H9 (cell line): ENCODE data around the gene THBS1. TPM values are rescaled to one million over a fixed set of nuclear protein-coding genes. Genes with fewer than 3 reads are reported as not detected.

Experiments used
- DNase-seq: peaks from one replicate; pipeline ENCODE4 v3.0.0-alpha.2; 2017
- H2AFZ ChIP-seq: one replicate; pipeline ENCODE4 v1.6.1; 2013; ENCODE audit warnings: mild to moderate bottlenecking, low read length, control low read depth, moderate library complexity
- H2AK5ac ChIP-seq: 2 replicates; pipeline ENCODE4 v1.6.1; 2013; ENCODE audit warnings: low read length, control low read depth, mixed read lengths; ENCODE audit not compliant: insufficient read length
- H2BK120ac ChIP-seq: one replicate; pipeline ENCODE4 v1.6.1; 2013; ENCODE audit warnings: low read depth, mild to moderate bottlenecking, low read length, control low read depth, inconsistent platforms; ENCODE audit not compliant: poor library complexity, severe bottlenecking
- H2BK12ac ChIP-seq: 2 replicates; pipeline ENCODE4 v1.6.1; 2013; ENCODE audit warnings: low read length, control low read depth, mixed read lengths, low read depth; ENCODE audit not compliant: insufficient read length
- H2BK15ac ChIP-seq: 2 replicates; pipeline ENCODE4 v1.6.1; 2013; ENCODE audit warnings: low read depth, low read length, control low read depth
- H2BK20ac ChIP-seq: one replicate; pipeline ENCODE4 v1.6.1; 2013; ENCODE audit warnings: low read depth, mild to moderate bottlenecking, low read length, control low read depth, inconsistent platforms; ENCODE audit not compliant: poor library complexity, severe bottlenecking
- H2BK5ac ChIP-seq: 2 replicates; pipeline ENCODE4 v1.6.1; 2013; ENCODE audit warnings: low read length, control low read depth, mixed read lengths; ENCODE audit not compliant: insufficient read length
- H3K14ac ChIP-seq: 2 replicates; pipeline ENCODE4 v1.6.1; 2013; ENCODE audit warnings: low read length, control low read depth; ENCODE audit not compliant: insufficient read depth
- H3K18ac ChIP-seq: 2 replicates; pipeline ENCODE4 v1.6.1; 2013; ENCODE audit warnings: low read depth, mild to moderate bottlenecking, mixed read lengths, low read length, control low read depth; ENCODE audit not compliant: insufficient read length
- H3K23ac ChIP-seq: 2 replicates; pipeline ENCODE4 v1.6.1; 2013; ENCODE audit warnings: low read length, control low read depth, mixed read lengths, low read depth; ENCODE audit not compliant: insufficient read length
- H3K23me2 ChIP-seq: 2 replicates; pipeline ENCODE4 v1.6.1; 2013; ENCODE audit warnings: low read depth, mild to moderate bottlenecking, mixed read lengths, low read length, control low read depth; ENCODE audit not compliant: insufficient read length, poor library complexity, severe bottlenecking
- H3K27ac ChIP-seq: 2 replicates; pipeline ENCODE4 v1.5.1; 2013; ENCODE audit warnings: low read length, control low read depth, mixed read lengths, low read depth; ENCODE audit not compliant: insufficient read length
- H3K27me3 ChIP-seq: 2 replicates; pipeline ENCODE4 v1.6.1; 2013; ENCODE audit warnings: low read length, control low read depth, inconsistent platforms; ENCODE audit not compliant: insufficient read depth
- H3K4ac ChIP-seq: 2 replicates; pipeline ENCODE4 v1.6.1; 2013; ENCODE audit warnings: low read depth, mild to moderate bottlenecking, control low read depth, inconsistent platforms, low read length, moderate library complexity
- H3K4me1 ChIP-seq: 2 replicates; pipeline ENCODE4 v1.6.1; 2013; ENCODE audit warnings: low read length, control low read depth, inconsistent platforms; ENCODE audit not compliant: insufficient read depth
- H3K4me2 ChIP-seq: 2 replicates; pipeline ENCODE4 v1.6.1; 2013; ENCODE audit warnings: low read length, control low read depth, mixed read lengths; ENCODE audit not compliant: insufficient read length, insufficient read depth
- H3K56ac ChIP-seq: 2 replicates; pipeline ENCODE4 v1.6.1; 2013; ENCODE audit warnings: low read depth, mild to moderate bottlenecking, mixed read lengths, low read length, control low read depth; ENCODE audit not compliant: insufficient read length
- H3K79me1 ChIP-seq: 2 replicates; pipeline ENCODE4 v1.6.1; 2013; ENCODE audit warnings: low read depth, mild to moderate bottlenecking, moderate library complexity, low read length, control low read depth, inconsistent platforms; ENCODE audit not compliant: insufficient read depth, poor library complexity, severe bottlenecking
- H3K79me2 ChIP-seq: 2 replicates; pipeline ENCODE4 v1.6.1; 2013; ENCODE audit warnings: low read length, control low read depth, inconsistent platforms; ENCODE audit not compliant: insufficient read depth
- H3K9ac ChIP-seq: 2 replicates; pipeline ENCODE4 v1.6.1; 2013; ENCODE audit warnings: low read length, control low read depth, mixed read lengths; ENCODE audit not compliant: insufficient read length; ENCODE audit errors: extremely low read depth
- H3K9me3 ChIP-seq: one replicate; pipeline ENCODE4 v1.6.1; 2013; ENCODE audit warnings: low read depth, low read length, inconsistent platforms; ENCODE audit not compliant: control insufficient read depth
- H3T11ph ChIP-seq: one replicate; pipeline ENCODE4 v1.6.1; 2013; ENCODE audit warnings: mild to moderate bottlenecking, low read length, control low read depth, inconsistent platforms
- H4K20me1 ChIP-seq: one replicate; pipeline ENCODE4 v1.6.1; 2013; ENCODE audit not compliant: control insufficient read depth, insufficient read length, insufficient read depth
- H4K5ac ChIP-seq: 2 replicates; pipeline ENCODE4 v1.6.1; 2013; ENCODE audit warnings: low read depth, mild to moderate bottlenecking, mixed read lengths, low read length, control low read depth; ENCODE audit not compliant: insufficient read length
- H4K8ac ChIP-seq: replicated peaks from 2 replicates; pipeline ENCODE4 v1.6.1; 2013; ENCODE audit warnings: low read length, control low read depth, mixed read lengths, low read depth; ENCODE audit not compliant: insufficient read length
- H4K91ac ChIP-seq: 2 replicates; pipeline ENCODE4 v1.6.1; 2013; ENCODE audit warnings: low read depth, mild to moderate bottlenecking, moderate library complexity, mixed read lengths, low read length, control low read depth; ENCODE audit not compliant: insufficient read length
- H3K27ac Mint-ChIP-seq, 3 experiments: 2 replicates in 2 of 3; 3 replicates in 1 of 3; pipeline ENCODE4 v1.8.0; 2020 to 2021; ENCODE audit warnings: mixed read lengths in 3 of 3, mild to moderate bottlenecking in 1 of 3, moderate library complexity in 1 of 3
- H3K27me3 Mint-ChIP-seq: 2 replicates; pipeline ENCODE4 v1.8.0; 2021; ENCODE audit warnings: low read depth, mild to moderate bottlenecking, moderate library complexity, mixed read lengths
- H3K36me3 Mint-ChIP-seq, 3 experiments: 2 replicates in 2 of 3; 3 replicates in 1 of 3; pipeline ENCODE4 v1.8.0; 2020 to 2021; ENCODE audit warnings: low read depth in 3 of 3, mixed read lengths in 3 of 3; ENCODE audit not compliant: insufficient read depth in 1 of 3
- H3K4me1 Mint-ChIP-seq, 2 experiments: 2 replicates each; pipeline ENCODE4 v1.8.0; 2020; ENCODE audit warnings: mixed read lengths in 2 of 2
- H3K4me3 Mint-ChIP-seq, 2 experiments: 2 replicates in 1 of 2; 3 replicates in 1 of 2; pipeline ENCODE4 v1.8.0; 2020 to 2021; ENCODE audit warnings: mild to moderate bottlenecking in 2 of 2, mixed read lengths in 2 of 2, moderate library complexity in 1 of 2
- H3K9me3 Mint-ChIP-seq, 2 experiments: 2 replicates in 1 of 2; 3 replicates in 1 of 2; pipeline ENCODE4 v1.8.0; 2020; ENCODE audit warnings: mild to moderate bottlenecking in 2 of 2, mixed read lengths in 2 of 2, moderate library complexity in 1 of 2
- total RNA-seq: library from RNA; stranded (reverse); gene quantifications from 2 replicates; pipeline ENCODE4 v1.2.1, GENCODE V29; 2021
- TF ChIP-seq, protein P1 (sequence below): fragments of 200-600 bp; sonication (generic); conservative IDR thresholded peaks from 3 replicates; pipeline ENCODE4 v1.8.0; 2021; ENCODE audit warnings: antibody characterized with exemption, mild to moderate bottlenecking

Gene THBS1
- total RNA-seq, 1 experiment from 2014 or later: 72.1 TPM

DNA sequence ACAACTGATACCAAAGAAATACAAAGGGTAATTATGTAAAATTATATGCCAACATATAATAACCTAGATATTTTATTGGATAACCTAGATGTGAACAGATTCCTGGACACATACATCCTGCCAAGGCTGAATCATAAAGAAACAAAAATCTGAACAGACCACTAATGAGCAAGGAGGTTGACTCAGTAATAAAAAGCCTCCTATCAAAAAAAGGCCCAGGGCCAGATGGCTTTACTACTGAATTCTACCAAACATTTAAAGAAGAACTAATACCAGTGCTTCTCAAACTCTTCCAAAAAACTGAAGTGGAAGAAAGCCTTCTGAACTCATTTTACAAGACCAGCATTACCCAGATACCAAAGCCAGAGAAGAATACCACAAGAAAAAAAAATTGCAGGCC lies 32.4 kb downstream of the THBS1 start:
- Mint-ChIP-seq H3K4me1 (no peaks in the 10 kb centered on the region), H3K36me3 (peaks cover 0 to 6% (median 0%) of the 10 kb centered on the region in 3 experiments; a peak in 2 of 7 replicates), H3K4me3 (no peak overlapping the region), H3K27ac (no peak overlapping the region), H3K9me3 (peaks cover 7 to 22% of the 10 kb centered on the region in 2 experiments), H3K27me3 (no peaks in the 10 kb centered on the region; the same call in 1 of the 2 replicates)
- Histone ChIP-seq H2BK12ac (no peak overlapping the region), H2BK120ac (no peak overlapping the region), H3K27ac (no peak overlapping the region), H3K23ac (no peak overlapping the region), H3K79me2 (no peaks in the 10 kb centered on the region), H3T11ph (no peak overlapping the region), H3K4me1 (no peaks in the 10 kb centered on the region), H4K5ac (no peak overlapping the region), H2BK15ac (no peak overlapping the region), H2BK20ac (no peak overlapping the region), H2AK5ac (no peak overlapping the region), H2BK5ac (no peak overlapping the region), H3K18ac (no peak overlapping the region), H3K4me2 (no peak overlapping the region), H3K79me1 (no peaks in the 10 kb centered on the region), H3K4ac (no peak overlapping the region), H3K27me3 (no peaks in the 10 kb centered on the region; the same call in 1 of the 2 replicates), H3K14ac (no peak overlapping the region), H3K9me3 (no peaks in the 10 kb centered on the region), H4K20me1 (no peaks in the 10 kb centered on the region), H3K56ac (no peak overlapping the region), H3K9ac (no peak overlapping the region), H3K23me2 (no peaks in the 10 kb centered on the region), H4K8ac (no peak overlapping the region), H4K91ac (no peak overlapping the region), H2AFZ (no peak overlapping the region)
- TF ChIP-seq, protein P1, sequence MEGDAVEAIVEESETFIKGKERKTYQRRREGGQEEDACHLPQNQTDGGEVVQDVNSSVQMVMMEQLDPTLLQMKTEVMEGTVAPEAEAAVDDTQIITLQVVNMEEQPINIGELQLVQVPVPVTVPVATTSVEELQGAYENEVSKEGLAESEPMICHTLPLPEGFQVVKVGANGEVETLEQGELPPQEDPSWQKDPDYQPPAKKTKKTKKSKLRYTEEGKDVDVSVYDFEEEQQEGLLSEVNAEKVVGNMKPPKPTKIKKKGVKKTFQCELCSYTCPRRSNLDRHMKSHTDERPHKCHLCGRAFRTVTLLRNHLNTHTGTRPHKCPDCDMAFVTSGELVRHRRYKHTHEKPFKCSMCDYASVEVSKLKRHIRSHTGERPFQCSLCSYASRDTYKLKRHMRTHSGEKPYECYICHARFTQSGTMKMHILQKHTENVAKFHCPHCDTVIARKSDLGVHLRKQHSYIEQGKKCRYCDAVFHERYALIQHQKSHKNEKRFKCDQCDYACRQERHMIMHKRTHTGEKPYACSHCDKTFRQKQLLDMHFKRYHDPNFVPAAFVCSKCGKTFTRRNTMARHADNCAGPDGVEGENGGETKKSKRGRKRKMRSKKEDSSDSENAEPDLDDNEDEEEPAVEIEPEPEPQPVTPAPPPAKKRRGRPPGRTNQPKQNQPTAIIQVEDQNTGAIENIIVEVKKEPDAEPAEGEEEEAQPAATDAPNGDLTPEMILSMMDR: no peak
- no peak for DNase-seq
